PC-9 (cell line): Measurements from ENCODE around the gene PPP1R37.

Experiments
- EZH2 ChIP-seq: fragments of 200-600 bp; sonication (generic); IDR thresholded peaks from 2 replicates; pipeline ENCODE4 v1.8.0; 2017; ENCODE audit warnings: antibody characterized with exemption, low read depth
- TF ChIP-seq, protein P1 (sequence below): fragments of 200-600 bp; sonication (generic); conservative IDR thresholded peaks from 2 replicates; pipeline ENCODE4 v1.6.1; 2017; ENCODE audit warnings: mixed run types, antibody characterized with exemption, mild to moderate bottlenecking, moderate library complexity

DNA sequence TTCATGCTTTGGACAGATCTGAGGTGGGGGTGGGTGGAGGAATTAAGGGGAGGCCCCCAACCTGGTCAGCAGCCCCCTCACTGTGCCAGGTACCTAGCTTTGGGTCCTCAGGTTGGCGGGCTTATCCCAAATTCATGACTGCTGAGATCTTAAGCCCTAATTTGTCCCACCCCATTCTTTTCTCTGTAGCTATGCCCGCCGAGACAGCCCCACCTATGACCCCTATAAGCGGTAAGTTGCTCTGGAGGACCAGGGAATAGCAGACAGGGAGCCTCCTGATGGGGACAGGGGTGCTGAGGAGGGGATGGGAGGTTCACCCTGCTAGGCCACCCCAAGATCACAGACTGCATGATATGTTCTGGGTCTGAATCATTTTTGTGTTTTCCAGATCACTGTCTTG lies 31.0 kb upstream of the PPP1R37 start:
- TF ChIP-seq, protein P1, sequence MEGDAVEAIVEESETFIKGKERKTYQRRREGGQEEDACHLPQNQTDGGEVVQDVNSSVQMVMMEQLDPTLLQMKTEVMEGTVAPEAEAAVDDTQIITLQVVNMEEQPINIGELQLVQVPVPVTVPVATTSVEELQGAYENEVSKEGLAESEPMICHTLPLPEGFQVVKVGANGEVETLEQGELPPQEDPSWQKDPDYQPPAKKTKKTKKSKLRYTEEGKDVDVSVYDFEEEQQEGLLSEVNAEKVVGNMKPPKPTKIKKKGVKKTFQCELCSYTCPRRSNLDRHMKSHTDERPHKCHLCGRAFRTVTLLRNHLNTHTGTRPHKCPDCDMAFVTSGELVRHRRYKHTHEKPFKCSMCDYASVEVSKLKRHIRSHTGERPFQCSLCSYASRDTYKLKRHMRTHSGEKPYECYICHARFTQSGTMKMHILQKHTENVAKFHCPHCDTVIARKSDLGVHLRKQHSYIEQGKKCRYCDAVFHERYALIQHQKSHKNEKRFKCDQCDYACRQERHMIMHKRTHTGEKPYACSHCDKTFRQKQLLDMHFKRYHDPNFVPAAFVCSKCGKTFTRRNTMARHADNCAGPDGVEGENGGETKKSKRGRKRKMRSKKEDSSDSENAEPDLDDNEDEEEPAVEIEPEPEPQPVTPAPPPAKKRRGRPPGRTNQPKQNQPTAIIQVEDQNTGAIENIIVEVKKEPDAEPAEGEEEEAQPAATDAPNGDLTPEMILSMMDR, result no peak
- TF ChIP-seq EZH2, result no peak
